OCI-LY3 (cell line): ENCODE results near the gene GPR156.

ENCODE experiments used
- H2AFZ ChIP-seq: fragments of 200-600, 300-600 bp; shearing (Covaris generic); 2 replicates; pipeline ENCODE4 v1.6.0; 2014; ENCODE audit warnings: antibody characterized with exemption, low read depth, low read length
- H3K27ac ChIP-seq: fragments of 200-600, 300-600 bp; sonication (generic); 2 replicates; pipeline ENCODE4 v1.5.1; 2014; ENCODE audit warnings: mild to moderate bottlenecking, low read length, moderate library complexity, mixed read lengths
- H3K27me3 ChIP-seq: fragments of 200-600, 300-600 bp; sonication (generic); 2 replicates; pipeline ENCODE4 v1.6.1; 2014; ENCODE audit warnings: low read depth, low read length, mixed read lengths
- H3K36me3 ChIP-seq: fragments of 200-600, 300-600 bp; sonication (generic); replicated peaks from 2 replicates; pipeline ENCODE3; 2014; ENCODE audit warnings: low read depth, low read length, mixed read lengths
- H3K4me1 ChIP-seq: fragments of 300-600, 200-600 bp; sonication (generic); 2 replicates; pipeline ENCODE4 v1.6.1; 2014; ENCODE audit warnings: low read length, mixed read lengths
- H3K4me2 ChIP-seq: fragments of 200-600, 300-600 bp; sonication (generic); 2 replicates; pipeline ENCODE4 v1.6.1; 2014; ENCODE audit warnings: low read length, mixed read lengths
- H3K4me3 ChIP-seq: fragments of 300-600, 200-600 bp; sonication (generic); 2 replicates; pipeline ENCODE4 v1.5.1; 2014; ENCODE audit warnings: antibody characterized with exemption, mild to moderate bottlenecking, low read length, moderate library complexity
- H3K79me2 ChIP-seq: fragments of 300-600, 200-600 bp; shearing (Covaris generic); 2 replicates; pipeline ENCODE4 v1.6.1; 2014; ENCODE audit warnings: mild to moderate bottlenecking, low read length, mixed read lengths
- H3K9ac ChIP-seq: fragments of 300-600, 200-600 bp; shearing (Covaris generic); 2 replicates; pipeline ENCODE4 v1.6.0; 2014; ENCODE audit warnings: mild to moderate bottlenecking, low read length, moderate library complexity
- H3K9me3 ChIP-seq: fragments of 200-600, 300-600 bp; shearing (Covaris generic); 2 replicates; pipeline ENCODE4 v1.6.1; 2014; ENCODE audit warnings: low read length, mixed read lengths; ENCODE audit not compliant: insufficient read depth
- H4K20me1 ChIP-seq: fragments of 200-600, 300-600 bp; sonication (generic); 2 replicates; pipeline ENCODE4 v1.6.1; 2016; ENCODE audit warnings: low read length, mixed read lengths; ENCODE audit not compliant: insufficient read depth
- EZH2phosphoT487 ChIP-seq: fragments of 200-600 bp; shearing (Covaris generic); IDR thresholded peaks from 2 replicates; pipeline ENCODE4 v1.6.1; 2018; ENCODE audit warnings: antibody characterized with exemption, mixed run types, low read depth
- TF ChIP-seq, protein P1 (sequence below): fragments of 200-600, 300-600 bp; sonication (generic); IDR thresholded peaks from 2 replicates; pipeline ENCODE4 v1.5.1; 2014; ENCODE audit warnings: antibody characterized with exemption, low read length, low read depth

Gene GPR156

DNA sequence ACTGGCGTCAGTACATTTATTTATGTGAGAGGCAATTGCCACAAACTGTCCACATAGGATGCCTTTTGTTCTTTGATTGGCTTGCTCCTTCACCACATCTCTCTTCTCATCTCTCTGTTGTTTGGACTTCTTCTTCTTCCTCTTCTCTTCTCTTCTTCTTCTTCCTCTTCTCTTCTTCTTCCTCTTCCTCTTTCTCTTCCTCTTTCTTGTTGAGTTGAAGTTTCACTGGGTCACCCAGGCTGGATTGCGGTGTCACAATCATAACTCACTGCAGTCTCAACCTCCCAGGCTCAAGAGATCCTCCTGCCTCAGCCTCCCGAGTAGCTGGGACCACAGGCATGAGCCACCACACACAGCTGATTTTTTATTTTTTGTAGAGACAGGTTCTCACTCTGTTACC is 123.1 kb downstream of the GPR156 start:
- Histone ChIP-seq H3K4me3 (no peak overlapping the region), H3K27ac (no peak overlapping the region), H3K27me3 (no peaks in the 10 kb centered on the region), H3K9ac (no peak overlapping the region), H3K4me1 (peaks cover 22% of the 10 kb centered on the region), H3K79me2 (no peaks in the 10 kb centered on the region), H3K4me2 (no peak overlapping the region), H4K20me1 (no peaks in the 10 kb centered on the region), H2AFZ (no peak overlapping the region), H3K36me3 (no peaks in the 10 kb centered on the region), H3K9me3 (no peaks in the 10 kb centered on the region)
- TF ChIP-seq, protein P1, sequence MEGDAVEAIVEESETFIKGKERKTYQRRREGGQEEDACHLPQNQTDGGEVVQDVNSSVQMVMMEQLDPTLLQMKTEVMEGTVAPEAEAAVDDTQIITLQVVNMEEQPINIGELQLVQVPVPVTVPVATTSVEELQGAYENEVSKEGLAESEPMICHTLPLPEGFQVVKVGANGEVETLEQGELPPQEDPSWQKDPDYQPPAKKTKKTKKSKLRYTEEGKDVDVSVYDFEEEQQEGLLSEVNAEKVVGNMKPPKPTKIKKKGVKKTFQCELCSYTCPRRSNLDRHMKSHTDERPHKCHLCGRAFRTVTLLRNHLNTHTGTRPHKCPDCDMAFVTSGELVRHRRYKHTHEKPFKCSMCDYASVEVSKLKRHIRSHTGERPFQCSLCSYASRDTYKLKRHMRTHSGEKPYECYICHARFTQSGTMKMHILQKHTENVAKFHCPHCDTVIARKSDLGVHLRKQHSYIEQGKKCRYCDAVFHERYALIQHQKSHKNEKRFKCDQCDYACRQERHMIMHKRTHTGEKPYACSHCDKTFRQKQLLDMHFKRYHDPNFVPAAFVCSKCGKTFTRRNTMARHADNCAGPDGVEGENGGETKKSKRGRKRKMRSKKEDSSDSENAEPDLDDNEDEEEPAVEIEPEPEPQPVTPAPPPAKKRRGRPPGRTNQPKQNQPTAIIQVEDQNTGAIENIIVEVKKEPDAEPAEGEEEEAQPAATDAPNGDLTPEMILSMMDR: no peak
- no peak for TF ChIP-seq EZH2phosphoT487

DNA sequence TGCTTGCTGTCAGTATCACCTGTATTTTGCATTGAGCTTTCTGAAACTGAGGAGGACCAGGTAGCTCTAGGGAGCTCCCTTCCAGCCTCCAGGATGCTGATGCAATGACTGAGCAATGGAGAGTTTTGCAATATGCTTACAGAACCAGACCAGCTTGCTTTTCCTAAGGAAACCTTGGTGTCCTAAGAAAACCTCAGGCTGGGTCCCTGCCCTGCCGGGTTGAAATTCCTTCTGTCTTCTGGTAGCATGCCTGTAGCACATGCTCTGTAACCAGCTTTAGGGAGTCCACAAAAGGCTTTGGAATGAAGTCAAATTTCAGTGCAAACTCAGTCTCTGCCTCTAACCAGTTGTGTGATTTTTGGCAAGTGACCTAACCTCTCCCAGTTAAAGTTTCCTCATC is 125.0 kb downstream of the GPR156 start:
- H3K4me2 ChIP-seq: no peak overlapping the region
- peaks cover 9% of the 10 kb centered on the region; the same call in 1 of the 2 replicates for H3K9me3 ChIP-seq
- peaks cover 22% of the 10 kb centered on the region for H3K4me1 ChIP-seq
- no peaks in the 10 kb centered on the region for H3K36me3 ChIP-seq
- TF ChIP-seq EZH2phosphoT487: no peak
- TF ChIP-seq, protein P1: no peak
- H3K79me2 ChIP-seq: no peaks in the 10 kb centered on the region
- no peak overlapping the region for H3K4me3 ChIP-seq
- no peaks in the 10 kb centered on the region for H4K20me1 ChIP-seq
- no peaks in the 10 kb centered on the region for H3K27me3 ChIP-seq
- H3K27ac ChIP-seq: no peak overlapping the region
- H2AFZ ChIP-seq: no peak overlapping the region
- no peak overlapping the region for H3K9ac ChIP-seq

DNA sequence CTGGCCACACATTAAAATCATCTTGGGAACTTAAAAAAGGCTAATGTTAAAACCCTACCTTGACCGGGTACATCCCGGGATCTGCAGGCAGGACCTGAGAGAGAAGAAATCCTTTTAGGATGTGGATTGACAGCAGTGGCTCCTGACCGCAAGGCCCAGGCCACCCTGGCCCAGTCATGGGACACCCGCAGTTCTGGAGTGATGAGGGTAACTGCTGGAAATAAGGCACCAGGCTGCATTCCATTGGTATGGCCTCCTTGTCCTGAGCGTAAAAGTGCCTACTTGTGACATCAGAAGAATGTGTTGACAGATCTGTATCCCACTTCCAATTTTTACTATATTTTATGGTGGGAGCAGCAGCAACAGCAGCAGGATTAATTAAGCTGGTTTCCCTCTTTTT is 127.3 kb downstream of the GPR156 start:
- Histone ChIP-seq H3K9ac (no peak overlapping the region), H3K27me3 (no peaks in the 10 kb centered on the region), H3K36me3 (no peaks in the 10 kb centered on the region), H3K27ac (no peak overlapping the region), H2AFZ (no peak overlapping the region), H3K4me3 (no peak overlapping the region), H4K20me1 (no peaks in the 10 kb centered on the region), H3K4me2 (no peak overlapping the region), H3K79me2 (no peaks in the 10 kb centered on the region), H3K9me3 (peaks cover 14% of the 10 kb centered on the region; the same call in 1 of the 2 replicates), H3K4me1 (peaks cover 13% of the 10 kb centered on the region)
- TF ChIP-seq, protein P1: no peak
- TF ChIP-seq EZH2phosphoT487: no peak

DNA sequence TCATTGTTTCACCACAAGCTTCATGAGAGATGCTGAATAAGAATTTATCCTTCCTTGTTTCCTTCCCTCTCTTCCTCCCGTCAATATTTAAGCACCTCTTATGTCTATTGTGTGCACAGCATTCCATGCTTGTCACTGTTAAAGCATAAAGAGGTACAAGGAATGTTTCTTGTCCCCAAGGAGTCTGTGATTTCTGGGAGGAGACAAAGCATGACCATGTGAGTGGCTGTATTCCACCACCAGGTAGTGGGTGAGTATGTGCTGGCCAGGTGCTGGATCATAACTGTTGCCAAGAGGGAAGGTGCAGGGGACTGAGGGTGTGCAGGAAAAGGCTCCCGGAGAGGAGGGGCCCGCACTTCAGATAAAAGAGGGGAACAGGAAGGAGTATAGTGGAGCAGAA is 127.9 kb downstream of the GPR156 start:
- no peaks in the 10 kb centered on the region for H4K20me1 ChIP-seq
- no peaks in the 10 kb centered on the region for H3K79me2 ChIP-seq
- peaks cover 14% of the 10 kb centered on the region; the same call in 1 of the 2 replicates for H3K9me3 ChIP-seq
- peaks cover 8% of the 10 kb centered on the region for H3K4me1 ChIP-seq
- no peak overlapping the region for H3K27ac ChIP-seq
- TF ChIP-seq, protein P1: no peak
- TF ChIP-seq EZH2phosphoT487: no peak
- no peak overlapping the region for H3K4me3 ChIP-seq
- no peak overlapping the region for H2AFZ ChIP-seq
- no peaks in the 10 kb centered on the region for H3K27me3 ChIP-seq
- H3K9ac ChIP-seq: no peak overlapping the region
- no peak overlapping the region for H3K4me2 ChIP-seq
- H3K36me3 ChIP-seq: no peaks in the 10 kb centered on the region
